ENCODE measurements around the gene VIT.
"Not testable (repeated sequence)": the region's sequence is repeated elsewhere in the genome, so short reads cannot be mapped to it uniquely, and the experiment has no call there.

The VIT gene

GRCh38 chr2:36677996-36678605, 18.4 kb upstream of the VIT start:
- DNase-seq = no peak

DNA sequence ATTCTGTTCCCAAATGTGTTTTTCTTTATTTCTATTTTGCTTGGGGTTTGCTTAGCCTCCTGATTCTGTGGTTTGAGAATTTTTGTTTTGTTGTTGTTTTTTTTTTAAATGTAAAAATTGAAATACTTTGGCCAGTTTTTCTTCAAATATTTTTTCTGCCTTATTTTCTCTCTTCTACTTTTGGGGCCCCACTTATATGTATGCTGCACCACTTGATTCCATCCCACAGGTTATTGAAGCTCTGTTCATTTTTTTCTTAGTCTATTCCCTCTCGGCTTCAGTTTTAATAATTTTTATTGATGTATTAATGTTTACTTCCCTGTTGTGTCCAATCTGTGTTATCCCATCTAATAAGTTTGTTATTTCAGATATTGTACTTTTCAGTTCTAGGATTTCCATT, 17.7 kb upstream of the VIT start:
- DNase-seq = no peak

- DNase-seq = no peak
Measured at GRCh38 chr2:36680012-36680411, 16.5 kb upstream of the VIT start.

DNA sequence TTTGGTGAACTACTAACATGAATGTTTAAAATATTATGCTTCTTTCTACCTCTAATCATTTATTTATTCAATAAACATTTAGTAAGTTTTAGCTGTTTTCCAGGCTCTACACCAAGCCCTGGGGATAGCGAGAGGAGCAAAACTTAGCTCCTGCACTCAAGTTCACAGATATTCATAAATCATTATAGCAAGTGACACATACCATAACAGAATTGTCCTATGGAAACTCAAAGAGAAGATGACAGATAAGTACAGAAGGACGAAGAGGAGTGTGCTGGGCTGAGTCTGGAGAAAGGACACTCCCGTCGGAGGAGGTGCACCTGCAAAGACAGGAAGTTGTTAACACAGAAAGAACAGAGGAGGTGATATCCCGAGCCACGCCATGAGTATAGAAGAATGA, 13.9 kb upstream of the VIT start:
- no peak for DNase-seq

- no peak for DNase-seq
Measured at GRCh38 chr2:36683002-36683401, 13.5 kb upstream of the VIT start.

DNA sequence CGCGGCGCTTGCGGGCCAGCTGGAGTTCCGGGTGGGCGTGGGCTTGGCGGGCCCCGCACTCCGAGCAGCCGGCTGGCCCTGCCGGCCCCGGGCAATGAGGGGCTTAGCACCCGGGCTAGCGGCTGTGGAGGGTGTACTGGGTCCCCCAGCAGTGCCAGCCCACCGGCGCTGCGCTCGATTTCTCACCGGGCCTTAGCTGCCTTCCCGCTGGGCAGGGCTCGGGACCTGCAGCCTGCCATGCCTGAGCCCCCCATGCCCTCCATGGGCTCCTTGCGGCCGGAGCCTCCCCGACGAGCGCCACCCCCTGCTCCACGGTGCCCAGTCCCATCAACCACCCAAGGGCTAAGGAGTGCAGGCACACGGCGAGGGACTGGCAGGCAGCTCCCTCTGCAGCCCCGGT, 8.2 kb upstream of the VIT start:
- DNase-seq = not testable (repeated sequence)

DNA sequence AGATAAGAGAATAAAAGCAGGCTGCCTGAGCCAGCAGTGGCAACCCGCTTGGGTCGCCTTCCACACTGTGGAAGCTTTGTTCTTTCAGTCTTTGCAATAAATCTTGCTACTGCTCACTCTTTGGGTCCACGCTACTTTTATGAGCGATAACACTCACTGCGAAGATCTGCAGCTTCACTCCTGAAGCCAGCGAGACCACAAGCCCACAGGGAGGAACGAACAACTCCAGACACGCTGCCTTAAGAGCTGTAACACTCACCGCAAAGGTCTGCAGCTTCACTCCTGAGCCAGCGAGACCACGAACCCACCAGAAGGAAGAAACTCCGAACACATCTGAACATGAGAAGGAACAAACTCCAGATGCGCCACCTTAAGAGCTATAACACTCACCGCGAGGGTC, 7.5 kb upstream of the VIT start:
- not testable (repeated sequence) for DNase-seq

GRCh38 chr2:36692121-36692520, 4.4 kb upstream of the VIT start:
- no peak for DNase-seq

GRCh38 chr2:36693825-36694224, 2.7 kb upstream of the VIT start:
- DNase-seq = no peak

- DNase-seq = no peak
Measured at GRCh38 chr2:36695746-36696415, 626 bp upstream of the VIT start.

DNA sequence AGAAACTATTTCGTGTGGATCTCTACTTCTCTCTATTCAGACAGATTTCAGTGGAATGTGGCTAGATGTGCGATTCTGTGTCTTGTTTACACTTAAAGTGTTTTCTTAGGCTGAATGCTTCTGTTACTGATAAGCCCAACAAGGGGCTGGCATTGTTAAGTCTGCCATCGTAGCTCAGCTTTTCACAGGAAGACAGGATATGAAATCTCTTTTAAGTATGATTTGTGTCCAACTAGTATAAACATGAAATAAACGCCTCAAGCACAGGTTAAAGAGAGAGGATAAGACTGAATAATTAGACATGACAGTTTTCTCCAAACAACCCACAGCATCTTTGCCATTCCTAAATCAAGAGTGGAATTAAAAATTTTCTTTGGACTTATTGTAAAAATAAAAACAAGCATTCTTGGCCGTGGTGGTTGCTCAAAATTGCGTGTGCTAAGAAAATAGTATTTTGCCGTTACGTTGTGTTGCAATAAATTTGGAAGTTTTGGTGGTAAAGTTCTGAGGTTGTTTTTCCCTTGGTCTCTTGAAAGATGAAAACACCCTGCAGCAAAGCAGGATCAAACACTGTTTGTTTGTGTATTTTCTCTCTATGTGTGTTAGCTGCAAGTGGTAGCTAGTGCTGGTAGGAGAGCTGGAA, 1.0 kb downstream of the VIT start:
- no peak for DNase-seq

DNA sequence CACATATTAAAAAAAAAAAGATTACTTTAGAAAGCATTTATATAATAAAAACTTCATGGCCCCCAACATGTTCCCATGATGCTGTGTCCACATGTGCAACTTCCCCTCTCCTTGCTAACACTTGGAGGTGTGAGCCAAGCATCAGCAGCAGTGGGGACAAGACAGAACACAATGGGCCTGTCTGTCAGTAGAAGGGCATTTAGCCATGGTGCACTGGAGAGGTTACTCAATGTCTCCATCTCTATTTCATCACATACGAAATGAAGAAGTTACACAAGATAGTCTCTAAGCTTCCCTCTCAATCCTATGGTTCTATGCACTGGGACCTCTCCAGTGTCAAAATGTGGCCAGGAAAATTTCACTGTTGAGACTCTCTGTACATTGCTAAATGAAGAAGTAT, 2.5 kb downstream of the VIT start:
- no peak for DNase-seq

DNA sequence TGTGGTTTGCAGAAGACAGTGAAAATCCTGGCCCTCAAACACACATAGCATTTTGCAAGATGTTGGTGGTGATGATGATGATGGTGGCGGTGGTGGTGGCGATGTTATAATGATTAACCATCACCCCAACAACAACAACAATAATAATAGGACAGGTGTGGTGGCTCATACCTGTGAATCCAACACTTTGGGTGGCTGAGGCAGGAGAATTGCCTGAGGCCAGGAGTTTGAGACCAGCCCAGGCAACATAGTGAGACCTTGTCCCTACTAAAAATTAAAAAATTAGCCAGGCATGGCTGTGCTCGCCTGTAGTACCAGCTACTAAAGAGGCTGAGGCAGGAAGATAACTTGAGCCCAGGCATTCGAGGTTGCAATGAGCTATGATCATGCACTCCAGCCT, 3.8 kb downstream of the VIT start:
- no peak for DNase-seq

DNA sequence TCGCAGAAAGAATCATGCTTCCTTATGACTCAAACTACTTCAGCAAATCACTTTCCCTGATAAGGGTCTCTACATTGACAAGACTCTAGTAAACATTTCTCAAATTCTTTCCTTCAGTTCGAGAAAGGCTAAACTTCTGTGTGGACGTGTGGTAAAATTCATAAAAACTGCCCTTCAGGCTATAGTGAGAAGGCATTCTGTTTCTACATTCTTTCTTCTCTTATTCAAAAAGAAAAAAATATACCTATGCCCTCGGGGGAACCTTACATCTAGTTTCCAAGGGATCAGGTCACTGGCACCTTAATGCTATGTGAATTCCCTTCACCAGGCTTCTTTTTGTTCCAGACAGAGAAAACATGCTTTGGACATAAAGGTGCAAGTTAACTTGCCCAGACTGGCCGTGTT, 4.9 kb downstream of the VIT start:
- DNase-seq = no peak

- DNase-seq = no peak
Measured at GRCh38 chr2:36701918-36702317, 5.4 kb downstream of the VIT start.

- DNase-seq = no peak
Measured at GRCh38 chr2:36702781-36703180, 6.3 kb downstream of the VIT start.

- no peak for DNase-seq
Measured at GRCh38 chr2:36704475-36705150, 8.1 kb downstream of the VIT start.

GRCh38 chr2:36705326-36706020, 9.0 kb downstream of the VIT start:
- no peak for DNase-seq

GRCh38 chr2:36706021-36706876, 9.7 kb downstream of the VIT start:
- no peak for DNase-seq

GRCh38 chr2:36707050-36707449, 10.5 kb downstream of the VIT start:
- no peak for DNase-seq

GRCh38 chr2:36708041-36708741, 11.7 kb downstream of the VIT start:
- no peak for DNase-seq
